Pancreas (tissue), 10 donors: Measurements from ENCODE around the gene SPN. TPM values are rescaled to one million over a fixed set of nuclear protein-coding genes. Genes with fewer than 3 reads are reported as not detected.
"Not testable (repeated sequence)": the region's sequence is repeated elsewhere in the genome, so short reads cannot be mapped to it uniquely, and the experiment has no call there.

Source experiments
- ATAC-seq, 4 donors: fragments of 200-7000 bp; cut with Tn5 transposase; one replicate each; pipeline versions ENCODE4 v1.8.0 to v1.9.1; 2020; ENCODE audit warnings: mild to moderate bottlenecking in 4 of 4, moderate library complexity in 4 of 4
- DNase-seq, 6 donors: peaks; one replicate each; pipeline ENCODE4 v3.0.0-alpha.2; 2020
- FAIRE-seq: peaks from 2 replicates; lab custom pipeline; 2012; peaks lifted over from hg19 to GRCh38; lab: Jason Lieb, UNC
- H3K27ac ChIP-seq, 4 donors: fragments of 200-600 bp; sonication (generic); 1 replicate in 3 of 4; 2 replicates in 1 of 4; pipeline versions ENCODE4 v1.5.0 to v1.8.0; 2020
- H3K27me3 ChIP-seq, 4 donors: fragments of 200-600 bp; one replicate each; pipeline ENCODE4 v1.8.0; 2021
- H3K36me3 ChIP-seq, 3 donors: fragments of 200-600 bp; sonication (generic) in 1 of 3; one replicate each; pipeline versions ENCODE4 v1.5.0 to v1.8.0; 2020 to 2021
- H3K4me1 ChIP-seq, 3 donors: fragments of 200-600 bp; one replicate each; pipeline ENCODE4 v1.8.0; 2021
- H3K4me3 ChIP-seq, 4 donors: fragments of 200-600 bp; sonication (generic) in 2 of 4; one replicate each; pipeline versions ENCODE4 v1.5.0 to v1.8.0; 2020 to 2021
- H3K9me3 ChIP-seq, 4 donors: fragments of 200-600 bp; one replicate each; pipeline ENCODE4 v1.8.0; 2021
- CTCF ChIP-seq, 4 donors: fragments of 200-600 bp; sonication (generic) in 3 of 4; IDR thresholded peaks; one replicate each; pipeline versions ENCODE4 v1.5.0 to v1.8.0; 2021; ENCODE audit warnings: antibody characterized with exemption in 4 of 4
- WGBS, 2 donors: extraction: QIAGEN DNeasy Blood & Tissue Kit; methylation state at CpG; one replicate each; pipeline ENCODE4 v1.1.7; 2013; 5-methylcytosine and 5-hydroxymethylcytosine counted together
- intact Hi-C, 3 donors: fragments of 100-400 bp; cut with DNase I; formaldehyde crosslinking; loops; one replicate each; pipeline versions ENCODE4 v1.11.1 to v1.14.2; 2022
- polyA plus RNA-seq, 2 donors: library from polyadenylated mRNA; stranded (reverse); fragments of 200-250 nt; gene quantifications; one replicate each; pipeline ENCODE4 v1.2.3, GENCODE V29; 2013
- total RNA-seq, 6 donors: library from RNA; stranded (reverse); fragmentation: NEBNext Ultra II Directional in 4 of 6; extraction: Animal tissue kit (Norgen Biotek cat#: 25700) in 4 of 6; gene quantifications; one replicate each; pipeline versions ENCODE4 v1.2.1 to v1.2.4, GENCODE V29; 2021 to 2023
- donor health status: healthy with polysubstance abuse.
- donor health status: DM: no; HTN: no; CAD: no; lungs with moderate emphysema.
- donor health status: DM: no; HTN: no; CAD: no.
- donor health status: control.
- donor health status: control.
- donor health status: Bipolar disorder and iron deficiency.
- donor health status: DM: yes; HTN: yes; CAD: no.
- donor health status: DM: no; HTN: no; CAD: no.
- donor health status: DM: no; HTN: no; CAD: no.
- donor health status: DM: yes; HTN: yes; CAD: no.

SPN gene
- total and polyA plus RNA-seq, 8 donors: 0.16 to 6.4 (median 0.68) TPM

- 70 to 77% methylated on average over 9 of the region's 9 CpGs for WGBS, 2 donors
- FAIRE-seq: no peak
- Histone ChIP-seq H3K4me3 (no peak overlapping the region), H3K9me3 (no peaks in the 10 kb centered on the region), H3K27ac (no peak overlapping the region), H3K4me1 (no peaks in the 10 kb centered on the region), H3K27me3 (no peaks in the 10 kb centered on the region), H3K36me3 (no peaks in the 10 kb centered on the region)
- no peak for DNase-seq
- intact Hi-C loops: no loop called here
- no peak for ATAC-seq
- no peak for TF ChIP-seq CTCF (IDR thresholded peaks at IDR 0.05)
These were observed 13.2 kb upstream of the SPN start for GRCh38 chr16:29649588-29650494.

GRCh38 chr16:29650771-29651170 is 12.3 kb upstream of the SPN start:
- no peaks in the 10 kb centered on the region for H3K27me3 ChIP-seq
- FAIRE-seq (no peak), ATAC-seq (no peak), DNase-seq (no peak)
- 84 to 94% methylated on average over 2 of the region's 2 CpGs for WGBS, 2 donors
- no peaks in the 10 kb centered on the region for H3K36me3 ChIP-seq
- H3K4me3 ChIP-seq: no peak overlapping the region
- H3K4me1 ChIP-seq: no peaks in the 10 kb centered on the region
- intact Hi-C loops: no loop called here
- no peaks in the 10 kb centered on the region for H3K9me3 ChIP-seq
- no peak overlapping the region for H3K27ac ChIP-seq
- no peak for TF ChIP-seq CTCF (IDR thresholded peaks at IDR 0.05)

GRCh38 chr16:29651774-29652349 is 11.2 kb upstream of the SPN start:
- WGBS, 2 donors: 85 to 86% methylated on average over 2 of the region's 2 CpGs

GRCh38 chr16:29653471-29653870 is 9.6 kb upstream of the SPN start:
- DNase-seq: no peak
- 78 to 81% methylated on average over 12 of the region's 12 CpGs for WGBS, 2 donors
- Histone ChIP-seq H3K27me3 (no peaks in the 10 kb centered on the region), H3K9me3 (no peaks in the 10 kb centered on the region), H3K27ac (no peak overlapping the region), H3K36me3 (no peaks in the 10 kb centered on the region), H3K4me3 (no peak overlapping the region), H3K4me1 (no peaks in the 10 kb centered on the region)
- intact Hi-C loops: no loop called here
- no peak for FAIRE-seq
- TF ChIP-seq CTCF (IDR thresholded peaks at IDR 0.05): no peak
- ATAC-seq: peak in 1 of 4 donors; percentile 46

More at GRCh38 chr16:29651774-29652349, 11.2 kb upstream of the SPN start:
- DNase-seq (no peak), ATAC-seq (no peak), FAIRE-seq (no peak)
- Histone ChIP-seq H3K27ac (no peak overlapping the region), H3K27me3 (no peaks in the 10 kb centered on the region), H3K9me3 (no peaks in the 10 kb centered on the region), H3K4me3 (no peak overlapping the region), H3K4me1 (no peaks in the 10 kb centered on the region), H3K36me3 (no peaks in the 10 kb centered on the region)
- TF ChIP-seq CTCF (IDR thresholded peaks at IDR 0.05): no peak
- intact Hi-C loops: no loop called here

GRCh38 chr16:29653890-29654289 is 9.2 kb upstream of the SPN start:
- 80 to 88% methylated on average over 7 of the region's 7 CpGs for WGBS, 2 donors
- H3K36me3 ChIP-seq, FAIRE-seq, H3K27me3 ChIP-seq, H3K4me3 ChIP-seq, ATAC-seq, intact Hi-C loops, DNase-seq, H3K9me3 ChIP-seq, H3K27ac ChIP-seq, H3K4me1 ChIP-seq: not testable (repeated sequence)
